GM18907 (cell line): ENCODE results near the gene SMPD4.
"Not testable (repeated sequence)": the region's sequence is repeated elsewhere in the genome, so short reads cannot be mapped to it uniquely, and the experiment has no call there.

Source experiments
- ATAC-seq: cut with Tn5 transposase; IDR thresholded peaks from one replicate; pipeline ENCODE4 v1.9.1; 2021; ENCODE audit warnings: mild to moderate bottlenecking, moderate library complexity; ENCODE audit not compliant: unreplicated experiment

SMPD4 gene

DNA sequence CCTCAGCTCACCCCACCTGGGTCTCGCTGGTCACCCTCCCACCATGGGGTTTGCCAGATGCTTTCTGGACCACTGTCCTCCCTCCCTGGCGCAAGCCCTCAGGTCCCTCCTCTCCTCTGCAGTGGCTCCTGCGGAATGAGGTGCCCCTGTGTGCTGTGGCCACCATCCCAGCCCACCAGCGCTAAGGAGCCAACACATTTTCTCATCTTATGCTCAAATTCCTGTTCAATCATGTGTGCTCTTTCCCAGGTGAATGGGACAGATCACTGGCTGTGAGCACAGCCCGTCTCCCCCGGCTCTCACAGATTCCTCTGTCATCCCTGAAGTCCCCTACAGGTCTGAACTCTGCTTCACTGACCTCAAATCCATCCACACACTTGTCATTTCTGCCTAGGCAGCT, 21.3 kb downstream of the SMPD4 start:
- no peak for ATAC-seq

- not testable (repeated sequence) for ATAC-seq
Observed at GRCh38 chr2:130159376-130159775, 22.0 kb downstream of the SMPD4 start.

DNA sequence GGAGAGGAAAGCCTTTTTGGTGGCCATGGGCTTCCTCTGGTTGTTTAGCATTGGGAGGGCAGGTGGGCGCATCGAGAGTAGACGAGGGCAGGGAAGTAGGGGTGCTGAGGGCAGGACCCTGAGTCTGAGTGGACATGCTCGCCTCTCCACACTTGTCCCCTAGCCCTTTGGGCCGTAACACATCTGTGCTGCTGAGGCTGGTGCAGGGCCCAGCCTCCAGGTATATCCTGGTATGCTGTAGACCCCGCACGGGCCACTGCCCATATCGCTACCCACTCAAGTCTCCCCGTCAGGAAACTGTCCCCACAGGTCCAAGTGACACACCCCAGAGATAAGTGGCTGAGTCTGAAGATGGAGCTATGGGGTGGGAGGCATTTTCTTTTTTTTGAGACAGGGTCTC, 22.8 kb downstream of the SMPD4 start:
- no peak for ATAC-seq

DNA sequence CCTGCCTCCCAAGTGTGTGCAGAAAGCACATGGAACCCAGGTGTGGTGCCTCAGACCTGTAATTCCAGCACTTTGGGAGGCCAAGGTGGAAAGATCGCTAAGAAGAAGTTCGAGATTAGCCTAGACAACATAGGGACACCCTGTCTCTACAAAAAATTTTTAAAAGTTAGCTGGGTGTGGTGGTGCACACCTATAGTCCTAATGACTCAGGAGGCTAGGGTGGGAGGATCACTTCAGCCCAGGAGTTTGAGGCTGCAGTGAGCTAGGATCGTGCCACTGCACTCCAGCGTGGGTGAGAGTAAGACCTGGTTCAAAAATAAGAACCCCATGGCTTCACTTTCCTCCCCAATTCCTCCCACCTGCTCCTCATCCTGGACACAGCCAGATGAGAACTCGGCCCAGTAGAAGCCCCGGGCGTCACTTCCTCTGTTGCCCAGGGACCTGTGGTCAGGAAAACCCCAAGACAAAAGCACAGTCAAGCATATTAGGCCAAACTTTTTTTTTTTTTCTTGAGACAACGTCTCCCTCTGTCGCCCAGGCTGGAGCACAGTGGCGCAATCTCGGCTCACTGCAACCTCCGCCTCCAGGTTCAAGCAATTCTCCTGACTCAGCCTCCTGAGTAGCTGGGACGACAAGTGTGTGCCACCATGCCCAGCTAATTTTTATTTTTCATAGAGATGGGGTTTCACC, 23.4 kb downstream of the SMPD4 start:
- ATAC-seq = peak; percentile 87

GRCh38 chr2:130157354-130157753, 24.0 kb downstream of the SMPD4 start:
- peak; percentile 55 for ATAC-seq

GRCh38 chr2:130156624-130157004, 24.8 kb downstream of the SMPD4 start:
- no peak for ATAC-seq

- not testable (repeated sequence) for ATAC-seq
Observed at GRCh38 chr2:130155956-130156623, 25.3 kb downstream of the SMPD4 start.

DNA sequence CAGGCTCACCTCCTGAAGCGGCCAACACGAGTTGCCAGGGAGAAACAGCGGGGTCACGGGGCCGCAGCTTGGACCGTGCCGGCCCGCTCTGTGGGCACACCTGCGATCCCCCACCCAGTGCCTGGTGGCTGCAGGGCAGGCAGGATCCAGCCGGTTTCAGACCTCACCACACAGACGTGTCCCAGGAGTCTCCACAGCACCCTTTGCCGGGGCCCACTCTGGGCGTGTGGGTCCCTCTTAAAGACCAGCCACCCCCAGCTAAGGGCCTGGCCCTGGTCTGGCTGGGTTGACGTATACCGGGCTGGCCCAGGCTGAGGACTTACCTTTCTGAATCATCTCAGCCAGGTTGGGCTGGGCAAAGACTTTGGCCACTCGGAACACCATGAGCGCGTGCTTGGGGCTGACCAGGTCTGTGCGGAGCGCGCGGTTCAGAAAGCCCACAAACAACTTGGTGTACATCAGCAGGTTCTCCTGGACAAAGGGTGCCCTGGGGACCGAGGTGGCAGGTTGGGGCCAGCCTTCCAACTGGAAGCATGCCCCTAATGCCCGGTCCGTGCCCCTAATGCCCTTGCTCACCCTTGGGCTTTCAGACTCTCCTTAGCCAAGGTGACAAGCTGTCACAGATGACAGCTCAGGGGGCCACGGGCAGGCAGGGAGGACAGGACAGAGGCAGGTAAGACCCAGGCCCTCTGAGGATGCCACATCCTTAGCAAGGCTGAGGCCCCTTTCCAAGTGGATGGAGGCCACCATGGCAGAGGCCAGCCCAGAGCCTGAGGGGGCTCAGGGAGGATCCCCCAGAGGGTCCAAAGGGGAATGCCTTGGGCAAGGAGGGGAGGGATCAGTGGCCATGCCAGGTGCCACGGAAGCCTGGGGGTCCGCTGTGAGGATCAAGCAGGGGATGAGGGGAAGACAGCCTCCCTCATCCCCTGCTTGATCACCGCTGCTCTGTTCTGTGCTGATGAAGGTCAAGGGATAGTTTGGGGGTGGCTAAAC, 26.3 kb downstream of the SMPD4 start:
- ATAC-seq = no peak

DNA sequence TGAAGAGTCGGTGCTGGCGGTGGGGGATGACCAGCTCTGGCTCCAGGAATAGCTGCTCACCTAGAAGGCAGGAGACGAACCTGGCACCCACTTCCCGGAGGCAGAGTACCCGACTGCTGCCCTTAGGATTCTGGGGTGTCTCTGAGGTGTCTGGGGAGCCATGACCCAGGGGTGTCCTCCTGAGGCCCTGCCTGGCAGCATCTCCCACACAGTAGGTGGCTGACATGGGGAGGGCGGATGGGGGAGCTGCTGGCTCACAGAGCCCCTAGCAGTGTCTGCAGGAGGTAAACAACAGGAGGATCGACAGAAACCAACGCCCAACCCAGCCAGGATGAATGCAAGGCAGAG, 27.0 kb downstream of the SMPD4 start:
- not testable (repeated sequence) for ATAC-seq

DNA sequence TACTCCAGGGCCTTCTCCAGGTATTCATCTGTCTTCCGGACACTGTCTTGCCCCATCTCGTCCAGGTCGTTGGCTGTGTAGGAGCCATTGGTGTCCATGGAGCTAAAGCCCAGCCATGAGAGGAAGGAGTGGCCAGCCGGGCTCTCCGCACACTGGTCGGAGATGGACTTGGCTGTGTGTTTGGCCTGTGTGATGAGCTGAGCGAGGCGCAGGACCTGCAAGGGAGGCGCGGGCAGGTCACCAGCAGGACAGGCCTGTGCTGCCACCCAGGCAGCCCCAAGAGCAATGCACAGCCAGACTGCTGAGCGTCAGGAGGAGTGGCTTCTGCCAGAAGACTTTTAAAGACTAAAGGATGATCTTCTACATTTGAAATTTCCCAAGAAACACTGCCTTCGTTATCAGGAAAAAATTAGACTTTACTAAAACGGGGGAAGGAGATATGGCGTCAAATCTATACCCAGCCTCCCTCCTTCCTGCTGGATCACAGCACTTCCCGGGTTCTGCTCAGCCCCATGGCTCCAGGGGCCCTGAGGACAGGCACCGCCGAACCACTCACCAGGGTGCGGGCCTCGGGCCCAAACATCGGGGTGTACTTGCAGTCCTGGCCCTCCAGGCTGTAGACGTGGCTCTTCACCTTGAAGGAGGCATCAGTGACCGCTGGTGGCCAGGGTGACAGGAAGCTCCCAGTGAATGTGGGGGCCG, 27.5 kb downstream of the SMPD4 start:
- ATAC-seq = not testable (repeated sequence)

DNA sequence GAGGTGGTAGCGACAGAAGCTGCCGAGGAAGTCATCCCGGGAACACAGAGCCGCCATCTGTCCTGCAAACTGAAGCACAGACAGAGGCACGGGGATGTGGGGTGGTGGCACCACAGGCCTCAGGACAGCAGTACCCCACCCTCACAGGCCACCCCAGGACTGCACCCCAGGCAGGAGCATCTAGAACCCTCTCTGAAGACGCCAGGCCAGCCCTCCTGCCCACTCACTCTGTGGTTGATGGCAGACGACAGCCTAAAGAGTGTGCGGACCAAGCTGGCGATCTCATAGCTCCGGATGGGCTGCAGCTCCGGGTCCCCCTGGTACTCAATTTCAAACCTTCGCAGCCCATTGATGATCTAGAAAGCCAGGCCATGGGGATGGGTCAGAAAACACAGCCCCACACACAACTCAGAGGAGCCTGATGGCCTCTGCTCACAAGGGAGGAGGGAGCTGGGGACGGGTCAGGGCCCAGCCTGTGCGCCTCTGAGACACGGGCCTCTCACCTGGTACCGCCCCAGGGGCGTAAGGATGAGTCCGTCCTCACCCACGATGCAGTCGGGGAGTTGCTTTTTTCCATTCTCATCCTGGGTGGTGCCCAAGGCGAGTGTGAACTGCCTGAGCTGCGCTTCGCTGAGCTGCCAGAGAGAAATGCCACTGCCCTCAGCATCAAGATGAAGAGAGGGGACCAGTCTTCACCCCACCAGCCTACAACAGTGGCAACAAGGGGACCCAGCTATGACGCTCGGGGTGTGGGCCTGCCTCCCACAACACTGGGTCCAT, 28.4 kb downstream of the SMPD4 start:
- no peak for ATAC-seq

- ATAC-seq = not testable (repeated sequence)
Observed at GRCh38 chr2:130152136-130152815, 29.1 kb downstream of the SMPD4 start.

DNA sequence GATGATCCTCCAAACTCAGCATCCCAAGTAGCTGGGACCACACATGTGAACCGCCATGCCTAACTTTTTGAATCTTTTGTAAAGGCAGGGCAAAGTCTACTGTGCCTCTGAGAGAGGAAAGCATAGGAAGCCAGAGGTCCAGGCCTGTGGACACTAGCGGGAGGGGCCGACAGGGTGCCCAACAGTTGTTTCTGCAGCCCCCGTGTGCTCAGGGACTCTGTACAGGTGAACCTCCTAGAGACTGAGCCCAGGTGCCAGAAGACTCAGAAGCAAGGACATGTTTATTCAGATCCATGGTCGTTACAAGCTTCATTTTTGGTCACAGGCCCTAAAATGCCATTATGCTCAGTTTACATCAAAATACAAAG, 30.3 kb downstream of the SMPD4 start:
- not testable (repeated sequence) for ATAC-seq

DNA sequence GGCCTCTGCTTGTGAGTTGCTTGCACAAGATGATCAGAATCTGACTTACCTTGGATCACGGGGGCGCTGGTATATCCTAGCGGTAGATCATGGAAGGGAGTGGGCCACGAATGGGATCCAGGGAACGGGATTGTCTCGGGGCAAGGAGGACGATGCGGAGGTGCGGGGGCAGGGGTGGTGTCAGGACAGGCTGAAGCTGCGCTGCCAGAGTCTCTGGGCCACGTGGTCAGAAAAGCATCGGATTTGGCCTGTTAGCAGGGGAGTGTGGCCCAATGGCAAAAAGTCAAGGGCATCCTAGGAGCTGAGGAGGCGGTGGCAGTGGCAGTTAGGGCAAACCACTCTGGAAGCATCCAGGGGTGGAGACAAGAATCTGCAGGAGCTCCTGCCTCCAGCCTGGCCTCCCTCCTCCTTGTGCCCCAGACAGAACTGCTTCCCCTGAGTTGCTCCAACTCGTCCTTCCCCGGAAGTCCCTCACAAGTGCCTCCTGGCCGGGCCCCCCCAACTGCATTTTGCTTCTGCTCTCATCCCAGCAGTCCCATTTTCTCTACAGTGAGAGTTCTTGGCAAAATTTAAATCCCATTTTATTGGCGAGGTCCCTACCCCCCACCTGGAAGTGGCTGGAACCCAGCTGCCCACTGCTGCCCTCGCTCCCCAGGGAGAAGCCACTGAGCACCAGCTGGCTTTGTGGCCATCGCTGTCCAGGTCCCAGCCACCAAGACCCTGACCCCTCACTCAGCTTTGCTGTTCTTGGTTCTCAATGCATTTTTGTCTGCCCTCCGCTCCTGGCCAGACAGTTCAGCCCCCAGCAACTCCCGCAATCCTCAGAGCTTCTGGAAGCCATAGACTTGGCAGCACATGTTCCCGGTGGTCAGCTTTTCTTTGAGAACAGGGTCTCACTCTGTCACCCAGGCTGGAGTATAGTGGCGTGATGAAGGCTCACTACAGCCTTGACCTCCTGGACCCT, 30.9 kb downstream of the SMPD4 start:
- ATAC-seq = no peak

DNA sequence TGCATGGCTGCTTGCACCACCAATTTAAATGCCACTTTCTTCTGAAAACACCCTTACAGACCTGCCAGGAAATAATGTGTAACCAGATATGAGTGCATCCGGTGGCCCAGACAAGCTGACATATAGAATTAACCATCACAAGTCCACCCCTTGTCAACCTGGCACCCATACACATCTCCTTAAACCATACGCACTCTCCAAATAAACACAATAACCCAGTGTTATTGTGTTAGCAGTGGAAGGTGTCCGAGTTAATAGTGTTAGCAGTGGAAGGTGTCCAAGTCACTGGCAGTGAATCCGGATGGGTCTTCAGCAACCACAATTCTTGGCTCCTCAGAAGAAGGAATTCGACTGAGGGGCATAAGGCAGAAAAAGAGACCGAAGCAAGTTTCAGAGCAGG, 32.9 kb downstream of the SMPD4 start:
- not testable (repeated sequence) for ATAC-seq

- peak; percentile 94 for ATAC-seq
Observed at GRCh38 chr2:130145006-130145414, 36.4 kb downstream of the SMPD4 start, which contains the start of gene CCDC74B. CCDC74B (minus strand) TSS chr2:130145112; CDS start chr2:130144996, 116 bp downstream.

DNA sequence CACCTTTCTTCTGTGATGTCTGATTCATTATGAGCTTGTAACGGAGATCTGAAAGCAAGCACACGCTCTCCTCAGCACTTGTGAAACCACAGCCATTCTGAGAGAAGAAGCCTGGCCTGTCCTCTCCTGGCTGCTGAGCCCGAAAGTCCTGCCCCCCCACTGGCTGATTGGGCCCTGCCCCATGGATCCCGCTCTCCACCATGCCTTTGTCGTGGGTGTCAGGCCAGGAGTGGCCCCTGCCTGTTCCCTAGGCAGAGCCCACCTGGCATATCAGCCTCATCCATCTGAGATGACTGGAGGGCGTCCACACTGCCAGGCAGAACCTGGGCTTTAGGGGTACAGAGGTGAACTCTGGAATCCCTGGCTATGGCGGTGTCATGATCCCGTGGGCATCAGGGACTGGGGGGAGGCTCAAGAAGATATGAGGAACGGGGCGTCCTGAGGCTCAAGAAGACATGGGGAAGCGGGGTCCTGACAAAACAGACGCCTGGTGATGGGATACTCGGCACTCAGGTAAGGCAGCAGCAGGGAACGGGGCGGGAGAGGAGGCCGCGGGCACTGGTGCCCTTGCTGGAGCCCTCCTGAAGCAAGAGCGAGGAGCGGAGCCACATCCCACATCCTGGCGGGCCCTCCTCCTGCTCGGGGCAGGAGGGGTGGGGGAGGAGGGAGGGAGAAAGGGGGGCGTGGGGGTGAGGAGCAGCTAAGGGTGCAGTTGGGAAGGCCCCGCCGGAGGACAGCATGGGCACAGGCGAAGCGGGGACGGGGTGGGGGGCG, 37.9 kb downstream of the SMPD4 start:
- not testable (repeated sequence) for ATAC-seq
